ENCODE measurements around the gene IQUB. TPM values are rescaled to one million over a fixed set of nuclear protein-coding genes. Genes with fewer than 3 reads are reported as not detected.
"Not testable (repeated sequence)": the region's sequence is repeated elsewhere in the genome, so short reads cannot be mapped to it uniquely, and the experiment has no call there.

Gene IQUB
- total RNA-seq, 1 donor from 2014 or later, result not detected

GRCh38 chr7:123557398-123558288 lies 23.2 kb upstream of the IQUB start, which contains the start of gene NDUFA5:
Gene NDUFA5 (minus strand): TSS chr7:123557818. CDS start chr7:123557795, 23 bp downstream.
- Mint-ChIP-seq H3K36me3 (ENCODE audit: low read depth) (peaks cover 7% of the 10 kb centered on the region), H3K4me3 (no peak within 1 kb of the TSS), H3K27me3 (peaks cover 8% of the 10 kb centered on the region), H3K4me1 (peaks cover 2% of the 10 kb centered on the region), H3K27ac (no peak within 1 kb of the TSS), H3K9me3 (peaks cover 8% of the 10 kb centered on the region)
- DNase-seq, result peak; percentile 99
- intact Hi-C loops (cut with micrococcal nuclease), result loop anchor here (1.0 to 10.0 kb wide), 5 partner anchors 23 to 1367 kb away; partner anchors contain the start of genes IQUB, POT1 and WASL

- intact Hi-C loops (cut with micrococcal nuclease), result loop anchor here (1.0 to 10.0 kb wide), 5 partner anchors 23 to 1368 kb away; partner anchors contain the start of genes IQUB, POT1 and WASL
Observed at GRCh38 chr7:123557016-123557397, 22.6 kb upstream of the IQUB start.

GRCh38 chr7:123555484-123555883 lies 21.1 kb upstream of the IQUB start:
- H3K27ac Mint-ChIP-seq, result no peak overlapping the region
- peaks cover 2% of the 10 kb centered on the region for H3K4me1 Mint-ChIP-seq
- peaks cover 8% of the 10 kb centered on the region for H3K9me3 Mint-ChIP-seq
- intact Hi-C loops (cut with micrococcal nuclease), result loop anchor here (5.0 to 10.0 kb wide), 2 partner anchors 157 to 1369 kb away; partner anchors contain the start of gene POT1
- DNase-seq, result no peak
- H3K4me3 Mint-ChIP-seq, result no peak overlapping the region
- H3K36me3 Mint-ChIP-seq (ENCODE audit: low read depth), result peaks cover 13% of the 10 kb centered on the region
- H3K27me3 Mint-ChIP-seq, result peaks cover 2% of the 10 kb centered on the region

More at GRCh38 chr7:123557016-123557397, 22.6 kb upstream of the IQUB start:
- Mint-ChIP-seq H3K36me3 (ENCODE audit: low read depth) (peaks cover 11% of the 10 kb centered on the region), H3K27me3 (peaks cover 8% of the 10 kb centered on the region), H3K9me3 (peaks cover 8% of the 10 kb centered on the region), H3K4me1 (peaks cover 2% of the 10 kb centered on the region), H3K27ac (no peak overlapping the region), H3K4me3 (no peak overlapping the region)
- DNase-seq, result no peak

GRCh38 chr7:123553159-123553558 lies 18.8 kb upstream of the IQUB start:
- Mint-ChIP-seq H3K4me1 (peaks cover 7% of the 10 kb centered on the region), H3K27ac (no peak overlapping the region), H3K36me3 (ENCODE audit: low read depth) (peaks cover 28% of the 10 kb centered on the region), H3K9me3 (peaks cover 1% of the 10 kb centered on the region), H3K4me3 (no peak overlapping the region), H3K27me3 (no peaks in the 10 kb centered on the region)
- DNase-seq, result peak; percentile 42
- intact Hi-C loops (cut with micrococcal nuclease), result loop anchor here (10.0 kb wide), 1 partner anchor 1372 kb away; the partner anchor contains the start of gene POT1

GRCh38 chr7:123552641-123553040 lies 18.2 kb upstream of the IQUB start:
- H3K4me1 Mint-ChIP-seq, result peaks cover 7% of the 10 kb centered on the region
- no peaks in the 10 kb centered on the region for H3K27me3 Mint-ChIP-seq
- intact Hi-C loops (cut with micrococcal nuclease), result loop anchor here (10.0 kb wide), 1 partner anchor 1372 kb away; the partner anchor contains the start of gene POT1
- H3K27ac Mint-ChIP-seq, result no peak overlapping the region
- no peaks in the 10 kb centered on the region for H3K9me3 Mint-ChIP-seq
- DNase-seq, result no peak
- H3K4me3 Mint-ChIP-seq, result no peak overlapping the region
- H3K36me3 Mint-ChIP-seq (ENCODE audit: low read depth), result peaks cover 29% of the 10 kb centered on the region

GRCh38 chr7:123552134-123552533 lies 17.7 kb upstream of the IQUB start:
- H3K27ac Mint-ChIP-seq, DNase-seq, H3K27me3 Mint-ChIP-seq, H3K9me3 Mint-ChIP-seq, H3K4me3 Mint-ChIP-seq: not testable (repeated sequence)
- intact Hi-C loops (cut with micrococcal nuclease), result loop anchor here (10.0 kb wide), 1 partner anchor 1373 kb away; the partner anchor contains the start of gene POT1
- H3K36me3 Mint-ChIP-seq (ENCODE audit: low read depth), result peaks cover 32% of the 10 kb centered on the region
- H3K4me1 Mint-ChIP-seq, result peaks cover 10% of the 10 kb centered on the region

GRCh38 chr7:123548406-123548805 lies 14.0 kb upstream of the IQUB start:
- peak; percentile 38 for DNase-seq

GRCh38 chr7:123539871-123540270 lies 5.5 kb upstream of the IQUB start:
- intact Hi-C loops (cut with micrococcal nuclease), result no loop called here
- H3K36me3 Mint-ChIP-seq (ENCODE audit: low read depth), result peaks cover 1% of the 10 kb centered on the region
- DNase-seq, result no peak
- H3K9me3 Mint-ChIP-seq, result no peaks in the 10 kb centered on the region
- H3K4me1 Mint-ChIP-seq, result peaks cover 10% of the 10 kb centered on the region
- H3K27me3 Mint-ChIP-seq, result no peaks in the 10 kb centered on the region
- no peak overlapping the region for H3K27ac Mint-ChIP-seq
- H3K4me3 Mint-ChIP-seq, result no peak overlapping the region

More at GRCh38 chr7:123548406-123548805, 14.0 kb upstream of the IQUB start:
- no peaks in the 10 kb centered on the region for H3K9me3 Mint-ChIP-seq
- H3K4me3 Mint-ChIP-seq, result no peak overlapping the region
- H3K4me1 Mint-ChIP-seq, result peaks cover 8% of the 10 kb centered on the region
- H3K36me3 Mint-ChIP-seq (ENCODE audit: low read depth), result peaks cover 33% of the 10 kb centered on the region
- intact Hi-C loops (cut with micrococcal nuclease), result no loop called here
- peak overlapping the region; percentile 5 for H3K27ac Mint-ChIP-seq
- H3K27me3 Mint-ChIP-seq, result no peaks in the 10 kb centered on the region

GRCh38 chr7:123538897-123539296 lies 4.5 kb upstream of the IQUB start:
- DNase-seq, result no peak
- Mint-ChIP-seq H3K9me3 (no peaks in the 10 kb centered on the region), H3K27me3 (peaks cover 5% of the 10 kb centered on the region), H3K27ac (no peak overlapping the region), H3K36me3 (ENCODE audit: low read depth) (peaks cover 1% of the 10 kb centered on the region), H3K4me3 (no peak overlapping the region), H3K4me1 (peaks cover 13% of the 10 kb centered on the region)
- intact Hi-C loops (cut with micrococcal nuclease), result no loop called here

- Mint-ChIP-seq H3K4me1 (peaks cover 17% of the 10 kb centered on the region), H3K9me3 (no peaks in the 10 kb centered on the region), H3K4me3 (no peak overlapping the region), H3K36me3 (ENCODE audit: low read depth) (peaks cover 1% of the 10 kb centered on the region), H3K27me3 (peaks cover 11% of the 10 kb centered on the region), H3K27ac (no peak overlapping the region)
- intact Hi-C loops (cut with micrococcal nuclease), result no loop called here
- no peak for DNase-seq
Observed at GRCh38 chr7:123538189-123538714, 3.9 kb upstream of the IQUB start.

GRCh38 chr7:123537026-123537642 lies 2.7 kb upstream of the IQUB start:
- H3K9me3 Mint-ChIP-seq, result no peaks in the 10 kb centered on the region
- H3K27ac Mint-ChIP-seq, result no peak overlapping the region
- peaks cover 1% of the 10 kb centered on the region for H3K36me3 Mint-ChIP-seq (ENCODE audit: low read depth)
- intact Hi-C loops (cut with micrococcal nuclease), result loop anchor here (1.0 kb wide), 1 partner anchor 43 kb away; no protein-coding TSS in a partner anchor
- H3K27me3 Mint-ChIP-seq, result peaks cover 18% of the 10 kb centered on the region
- DNase-seq, result no peak
- H3K4me1 Mint-ChIP-seq, result peaks cover 22% of the 10 kb centered on the region
- no peak overlapping the region for H3K4me3 Mint-ChIP-seq

- H3K27ac Mint-ChIP-seq, result no peak overlapping the region
- H3K27me3 Mint-ChIP-seq, result peaks cover 24% of the 10 kb centered on the region
- H3K9me3 Mint-ChIP-seq, result no peaks in the 10 kb centered on the region
- no peaks in the 10 kb centered on the region for H3K36me3 Mint-ChIP-seq (ENCODE audit: low read depth)
- no peak for DNase-seq
- H3K4me1 Mint-ChIP-seq, result peaks cover 22% of the 10 kb centered on the region
- peak overlapping the region; percentile 37 for H3K4me3 Mint-ChIP-seq
- intact Hi-C loops (cut with micrococcal nuclease), result loop anchor here (2.0 kb wide), 1 partner anchor 213 kb away; the partner anchor contains the start of gene WASL
Observed at GRCh38 chr7:123535517-123535916, 1.1 kb upstream of the IQUB start.

GRCh38 chr7:123533929-123534382 lies 439 bp downstream of the IQUB start:
- H3K4me1 Mint-ChIP-seq, result peaks cover 22% of the 10 kb centered on the region
- H3K27ac Mint-ChIP-seq, result no peak overlapping the region
- intact Hi-C loops (cut with micrococcal nuclease), result loop anchor here (1.0 to 2.0 kb wide), 2 partner anchors 23 to 215 kb away; partner anchors contain the start of genes NDUFA5 and WASL
- peak overlapping the region; percentile 97 for H3K4me3 Mint-ChIP-seq
- peaks cover 29% of the 10 kb centered on the region for H3K27me3 Mint-ChIP-seq
- no peaks in the 10 kb centered on the region for H3K36me3 Mint-ChIP-seq (ENCODE audit: low read depth)
- no peaks in the 10 kb centered on the region for H3K9me3 Mint-ChIP-seq
- no peak for DNase-seq

Data from activated CD4-positive, alpha-beta T cell treated with anti-CD3 and anti-CD28 coated beads, Interleukin-2, amount 10 ng/mL, durations not matched to agents 24 days and 14 days (primary cell).